K562 (cell line): ENCODE results near the gene POLR3H. TPM values are rescaled to one million over a fixed set of nuclear protein-coding genes. Genes with fewer than 3 reads are reported as not detected.

Experiments used
- ATAC-seq: fragments of 200-7000 bp; cut with Tn5 transposase; 3 replicates; pipeline ENCODE4 v1.9.1; 2020; ENCODE audit warnings: moderate library complexity
- BruUV-seq: library from RNA; stranded (reverse); fragments of 400-500 nt; replicated peaks from 2 replicates; lab custom pipeline; 2021; lab: Mats Ljungman, UMichigan
- CTCF ChIA-PET: fragments of 300-600 bp; formaldehyde crosslinking; extraction: SDS; loops from one replicate; lab custom pipeline; 2021; ENCODE audit warnings: low intra/inter-chr PET ratio; lab: Yijun Ruan, JAX
- POLR2A ChIA-PET: fragments of 300-600, 350-650 bp; sonication (Branson Sonifier 250); formaldehyde crosslinking; extraction: SDS; loops from one replicate; lab custom pipeline; 2021; ENCODE audit warnings: antibody characterized with exemption, inconsistent platforms; lab: Yijun Ruan, JAX
- DNase-seq, 4 experiments: peaks; one replicate each; pipeline versions ENCODE4 v3.0.0 to v3.0.0-alpha.2; 2011 to 2018; ENCODE audit warnings: low spot score in 3 of 4, mixed read lengths in 3 of 4; ENCODE audit errors: extremely low read depth in 1 of 4
- FAIRE-seq: peaks from 2 replicates; lab custom pipeline; 2011; peaks lifted over from hg19 to GRCh38; lab: Jason Lieb, UNC
- H2AFZ ChIP-seq: 2 replicates; pipeline ENCODE4 v1.6.0; 2011; ENCODE audit warnings: low read depth, low read length, control low read depth, inconsistent platforms
- H3K27ac ChIP-seq: fragments of 200-600 bp; 3 replicates; pipeline ENCODE4 v1.8.0; 2011; ENCODE audit warnings: low read depth, mild to moderate bottlenecking, control low read depth, inconsistent platforms, low read length, moderate library complexity, mixed read lengths; ENCODE audit errors: extremely low read depth
- H3K27me3 ChIP-seq, 2 experiments: fragments of 300-600 bp in 1 of 2; 2 replicates in 1 of 2; 3 replicates in 1 of 2; pipeline versions ENCODE4 v1.6.0 to v1.8.0; 2011; ENCODE audit warnings: inconsistent platforms in 2 of 2, low read length in 2 of 2, mild to moderate bottlenecking in 1 of 2, mixed read lengths in 1 of 2, moderate library complexity in 1 of 2; ENCODE audit not compliant: control insufficient read depth in 2 of 2, insufficient read depth in 2 of 2
- H3K36me3 ChIP-seq: fragments of 300-600 bp; 3 replicates; pipeline ENCODE4 v1.8.0; 2011; ENCODE audit warnings: mild to moderate bottlenecking, low read length, inconsistent platforms; ENCODE audit not compliant: control insufficient read depth, insufficient read depth
- H3K4me1 ChIP-seq, 2 experiments: fragments of 200-600 bp in 1 of 2; replicated peaks in 1 of 2; 2 replicates in 1 of 2; 3 replicates in 1 of 2; pipeline versions ENCODE4 v1.5.1 to v1.8.0; 2011; ENCODE audit warnings: inconsistent platforms in 2 of 2, low read length in 2 of 2, mild to moderate bottlenecking in 1 of 2, mixed read lengths in 1 of 2, moderate library complexity in 1 of 2; ENCODE audit not compliant: control insufficient read depth in 2 of 2, insufficient read depth in 2 of 2
- H3K4me2 ChIP-seq: 2 replicates; pipeline ENCODE4 v1.6.1; 2011; ENCODE audit warnings: low read length, control low read depth, inconsistent platforms, mixed read lengths; ENCODE audit not compliant: insufficient read depth
- H3K4me3 ChIP-seq: fragments of 200-600 bp; sonication (generic), shearing (Covaris generic); 2 replicates; pipeline ENCODE4 v1.5.1; 2016; ENCODE audit warnings: control low read depth, inconsistent platforms
- H3K79me2 ChIP-seq: fragments of 200-600 bp; 3 replicates; pipeline ENCODE4 v1.8.0; 2011; ENCODE audit warnings: low read length, inconsistent platforms; ENCODE audit not compliant: control insufficient read depth, insufficient read depth
- H3K9ac ChIP-seq, 2 experiments: 2 replicates each; pipeline versions ENCODE4 v1.6.0 to v1.6.1; 2011; ENCODE audit warnings: low read depth in 2 of 2, low read length in 2 of 2, control low read depth in 1 of 2, inconsistent platforms in 1 of 2, mild to moderate bottlenecking in 1 of 2, mixed read lengths in 1 of 2; ENCODE audit not compliant: insufficient read depth in 1 of 2
- H3K9me1 ChIP-seq: one replicate; pipeline ENCODE4 v1.6.0; 2011; ENCODE audit warnings: inconsistent platforms, mild to moderate bottlenecking, low read length, moderate library complexity; ENCODE audit not compliant: control insufficient read depth, insufficient read depth
- H3K9me3 ChIP-seq: replicated peaks from 2 replicates; pipeline ENCODE4 v1.5.1; 2011; ENCODE audit warnings: low read depth, low read length, inconsistent platforms; ENCODE audit not compliant: control insufficient read depth, insufficient read depth
- H4K20me1 ChIP-seq: replicated peaks from 2 replicates; pipeline ENCODE4 v1.6.1; 2011; ENCODE audit warnings: low read length, inconsistent platforms, mixed read lengths; ENCODE audit not compliant: control insufficient read depth, insufficient read depth
- CHD7 ChIP-seq: fragments of 200-600 bp; sonication (generic); IDR thresholded peaks from one replicate; pipeline ENCODE4 v1.6.1; 2012; ENCODE audit warnings: mild to moderate bottlenecking, low read depth, low read length, inconsistent platforms
- FIP1L1 ChIP-seq: fragments of 200-400 bp; formaldehyde crosslinking; IDR thresholded peaks from 2 replicates; pipeline ENCODE4 v1.6.1; 2018; ENCODE audit warnings: mild to moderate bottlenecking, low read depth, low read length; ENCODE audit not compliant: poor library complexity, severe bottlenecking
- MTA1 ChIP-seq: fragments of 450-650 bp; IDR thresholded peaks from 2 replicates; pipeline ENCODE4 v1.6.1; 2017; ENCODE audit warnings: borderline replicate concordance
- NRF1 ChIP-seq, 2 experiments: fragments of 450-650 bp; IDR thresholded peaks in 1 of 2; conservative IDR thresholded peaks in 1 of 2; 2 replicates each; pipeline ENCODE4 v1.6.1; 2014; ENCODE audit warnings: mild to moderate bottlenecking in 2 of 2
- POLR2G ChIP-seq: fragments of 200-400 bp; formaldehyde crosslinking; IDR thresholded peaks from 2 replicates; pipeline ENCODE4 v1.6.1; 2017; ENCODE audit warnings: low read depth, mild to moderate bottlenecking, antibody characterized with exemption, low read length, moderate library complexity
- SMC3 ChIP-seq: conservative IDR thresholded peaks from 2 replicates; pipeline ENCODE4 v1.6.1; 2011; ENCODE audit warnings: low read depth, low read length, improper control_type of control experiment; ENCODE audit not compliant: insufficient read depth
- ZBED1 ChIP-seq: IDR thresholded peaks from 2 replicates; pipeline ENCODE4 v1.6.1; 2014
- ZNF217 ChIP-seq: sonication (generic); formaldehyde crosslinking; IDR thresholded peaks from 2 replicates; pipeline ENCODE4 v1.8.0; 2022; ENCODE audit warnings: mild to moderate bottlenecking, missing genetic modification reagents
- WGBS: fragments of 100-300 bp; shearing (Covaris generic); methylation state at CpG from one replicate; pipeline ENCODE4 v1.1.6; 2016; ENCODE audit warnings: low coverage, mixed read lengths; ENCODE audit not compliant: insufficient coverage; ENCODE audit errors: missing lambda C conversion rate; 5-methylcytosine and 5-hydroxymethylcytosine counted together
- in situ Hi-C: fragments of 300-500 bp; cut with MboI; formaldehyde crosslinking; loops from 4 replicates; pipeline ENCODE4 v1.15.0; 2018; ENCODE audit warnings: inconsistent platforms, mixed read lengths
- intact Hi-C: fragments of 100-400 bp; cut with micrococcal nuclease; formaldehyde crosslinking; loops from 2 replicates; pipeline ENCODE4 v1.14.2; 2022
- polyA plus RNA-seq, 8 experiments: library from polyadenylated mRNA; depleted of rRNA in 4 of 8; stranded (reverse) in 5 of 8; unstranded in 3 of 8; fragments of >200 nt; fragmentation: Nextera tagmentation in 2 of 8; fragmentation: Illumina TruSeq in 1 of 8; extraction: Ambion mirVana in 2 of 8; extraction: Trizol in 1 of 8; gene quantifications; 2 replicates each; pipeline versions ENCODE4 v1.2.1 to v1.2.3, GENCODE V29; 2011 to 2014; ENCODE audit warnings: inconsistent platforms in 1 of 8, missing spikeins in 1 of 8
- total RNA-seq, 7 experiments: library from RNA; depleted of rRNA in 6 of 7; stranded (reverse); fragments of >200 nt in 6 of 7; fragmentation: Illumina TruSeq in 2 of 7; extraction: Trizol in 2 of 7; gene quantifications; 2 replicates each; pipeline versions ENCODE4 v1.2.1 to v1.2.3, GENCODE V29; 2011 to 2021; ENCODE audit warnings: low replicate concordance in 1 of 7

POLR3H gene
- total and polyA plus RNA-seq, 9 of the 15 experiments (the other 6 are each of a cell fraction or from before 2014, with no cell fraction given), result 5.3 to 48.4 (median 22.2) TPM

DNA sequence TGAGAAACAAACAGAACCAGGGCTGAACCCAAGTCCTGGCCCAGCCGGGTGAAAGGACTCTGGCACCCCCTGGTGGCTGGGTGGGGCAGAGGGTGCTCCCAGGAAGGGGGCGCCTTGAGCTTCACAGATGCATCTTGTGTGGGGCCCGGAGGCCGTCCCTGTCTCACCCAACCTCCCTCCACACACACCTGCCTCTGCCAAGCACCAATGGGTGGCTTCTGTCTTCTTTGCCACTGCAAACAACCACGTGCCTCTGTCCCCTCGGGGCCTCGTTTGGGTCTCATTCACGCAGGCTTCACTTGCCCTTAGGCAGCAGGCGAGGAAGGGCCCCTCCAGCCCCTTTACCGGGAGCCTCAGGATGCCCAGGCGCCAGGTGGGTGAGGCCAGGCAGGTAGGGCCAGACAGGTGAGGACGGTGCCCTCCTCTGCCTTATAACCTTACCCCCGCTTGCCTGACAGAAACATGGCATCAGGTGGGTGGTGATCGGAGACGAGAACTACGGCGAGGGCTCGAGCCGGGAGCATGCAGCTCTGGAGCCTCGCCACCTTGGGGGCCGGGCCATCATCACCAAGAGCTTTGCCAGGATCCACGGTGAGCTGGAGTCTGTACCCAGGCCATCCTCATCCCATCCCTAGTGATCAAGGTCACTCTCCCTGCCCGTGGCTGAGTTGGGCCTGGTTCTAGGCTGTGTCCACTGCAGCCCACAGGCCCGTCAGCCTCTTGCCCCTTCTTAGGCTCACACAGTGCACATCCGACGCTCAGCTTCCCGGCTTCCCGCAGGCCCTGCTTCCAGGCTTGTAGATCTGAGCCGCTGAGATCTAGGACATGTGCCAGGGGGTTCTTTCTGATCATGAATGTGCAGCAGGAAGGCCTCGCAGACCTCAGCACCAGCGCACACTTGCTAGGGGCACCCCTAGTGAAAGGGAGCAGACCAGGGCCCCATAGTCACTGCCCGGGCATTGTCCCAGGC lies 17.2 kb downstream of the POLR3H start:
- no peaks in the 10 kb centered on the region for H3K27me3 ChIP-seq
- peaks cover 24 to 68% of the 10 kb centered on the region in 2 experiments for H3K4me1 ChIP-seq
- H3K9me1 ChIP-seq, result no peaks in the 10 kb centered on the region
- no peaks in the 10 kb centered on the region; the same call in 1 of the 2 replicates for H4K20me1 ChIP-seq
- in situ Hi-C loops, result loop anchor here (5.0 kb wide), 1 partner anchor 125 kb away; no protein-coding TSS in a partner anchor
- DNase-seq (peak; percentile 61 to 76 (median 72)), ATAC-seq (peak; percentile 69), FAIRE-seq (no peak)
- H3K9ac ChIP-seq, result peak overlapping the region in 1 of 2 experiments; percentile 52; a peak in 2 of 4 replicates
- H3K4me2 ChIP-seq, result no peak overlapping the region
- CTCF ChIA-PET, result interaction anchor here (0.6 to 1.8 kb wide), 2 partner anchors 123 to 975 kb away, joined by 4 to 11 read pairs; no protein-coding TSS in a partner anchor
- 81% methylated on average over 21 of the region's 32 CpGs for WGBS
- peaks cover 8% of the 10 kb centered on the region; the same call in 2 of the 3 replicates for H3K79me2 ChIP-seq
- H3K4me3 ChIP-seq, result no peak overlapping the region
- no peaks in the 10 kb centered on the region for H3K9me3 ChIP-seq
- intact Hi-C loops, result loop anchor here (2.0 kb wide), 1 partner anchor 122 kb away; no protein-coding TSS in a partner anchor
- H3K36me3 ChIP-seq, result peaks cover 96% of the 10 kb centered on the region
- H2AFZ ChIP-seq, result no peak overlapping the region
- 0 out of 3 replicates have a peak overlapping the region, but pooled peaks have one; percentile 39 for H3K27ac ChIP-seq
- no TSS peak for BruUV-seq
- POLR2A ChIA-PET, result interaction anchor here (0.5 to 1.6 kb wide), 4 partner anchors 109 to 130 kb away, joined by 3 to 7 read pairs (median 4); no protein-coding TSS in a partner anchor
- peak; percentile 61 for TF ChIP-seq FIP1L1
- peak; percentile 60 for TF ChIP-seq CHD7
- no peak for TF ChIP-seq ZBED1
- TF ChIP-seq ZNF217, result no peak
- TF ChIP-seq NRF1 (conservative IDR thresholded peaks at IDR 0.05 in 1 of 2, IDR thresholded peaks at IDR 0.05 in 1 of 2), result no peak
- no peak for TF ChIP-seq MTA1
- TF ChIP-seq POLR2G, result peak; percentile 78
- TF ChIP-seq SMC3, result peak; percentile 64
